HG02852 (cell line): ENCODE measurements around the gene SLC17A9.

Source experiments
- ATAC-seq: cut with Tn5 transposase; IDR thresholded peaks from one replicate; pipeline ENCODE4 v1.9.1; 2021; ENCODE audit warnings: mild to moderate bottlenecking, moderate library complexity; ENCODE audit not compliant: unreplicated experiment

The SLC17A9 gene

GRCh38 chr20:62999580-62999979 lies 47.1 kb downstream of the SLC17A9 start:
- ATAC-seq = no peak

DNA sequence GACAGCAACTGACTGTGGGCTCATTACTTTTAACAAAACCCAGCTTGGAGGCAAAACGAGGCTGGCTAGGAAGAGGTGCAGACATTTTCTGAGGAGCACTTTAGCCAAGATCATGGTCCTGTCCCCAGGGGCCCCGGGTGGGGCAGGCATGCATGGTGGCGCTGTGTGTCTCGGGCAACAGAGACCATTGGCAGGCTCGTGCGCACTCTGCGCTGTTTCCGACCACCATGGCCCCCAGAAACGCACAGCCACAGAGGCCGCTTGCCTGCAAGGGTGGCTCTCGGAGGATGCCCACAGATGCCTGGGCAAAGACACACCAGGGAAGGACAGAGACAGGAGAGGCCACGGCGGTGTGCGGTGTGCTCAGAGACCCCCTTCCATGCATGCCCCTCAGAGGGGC lies 47.5 kb downstream of the SLC17A9 start:
- no peak for ATAC-seq

GRCh38 chr20:63000958-63001357 lies 48.4 kb downstream of the SLC17A9 start:
- ATAC-seq = no peak

- ATAC-seq = no peak
Observed at GRCh38 chr20:63002511-63002910, 50.0 kb downstream of the SLC17A9 start.

GRCh38 chr20:63003546-63003945 lies 51.0 kb downstream of the SLC17A9 start:
- no peak for ATAC-seq

DNA sequence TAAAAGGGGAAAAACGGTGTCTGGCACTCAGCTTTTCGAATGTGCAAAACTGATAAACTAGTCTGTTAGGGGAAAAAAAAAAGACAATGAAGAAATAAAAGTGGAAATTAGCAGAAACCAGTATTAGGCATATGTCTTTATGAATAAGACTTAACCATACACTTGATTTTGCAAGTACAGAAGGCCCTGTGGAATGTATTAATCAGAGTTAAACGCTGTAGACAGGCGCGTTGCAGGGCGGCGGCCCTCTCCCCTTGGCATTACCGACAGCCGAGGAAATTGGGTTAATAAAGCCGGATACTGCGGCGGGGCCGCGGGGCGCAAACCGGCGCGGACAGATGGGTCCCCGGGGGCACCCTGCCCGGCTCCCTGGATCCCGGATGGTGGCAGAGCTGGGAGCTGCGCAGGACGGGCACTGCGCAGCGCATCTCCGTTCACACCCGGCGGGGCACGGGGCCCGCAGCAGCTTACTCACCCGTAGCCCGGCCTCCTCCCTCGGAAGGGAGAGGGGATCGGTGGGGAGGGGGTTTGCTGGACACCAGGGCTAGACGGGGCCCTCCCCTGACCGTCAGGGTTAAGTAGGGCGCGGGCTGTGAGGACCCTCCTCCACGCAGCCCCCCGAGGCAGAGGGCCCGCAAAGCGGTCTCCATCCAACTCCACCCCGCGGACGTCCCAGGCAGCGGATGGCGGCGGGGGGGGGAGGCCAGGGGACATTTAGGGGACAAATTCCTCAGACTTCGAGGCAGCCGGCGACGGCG lies 52.3 kb downstream of the SLC17A9 start:
- no peak for ATAC-seq

DNA sequence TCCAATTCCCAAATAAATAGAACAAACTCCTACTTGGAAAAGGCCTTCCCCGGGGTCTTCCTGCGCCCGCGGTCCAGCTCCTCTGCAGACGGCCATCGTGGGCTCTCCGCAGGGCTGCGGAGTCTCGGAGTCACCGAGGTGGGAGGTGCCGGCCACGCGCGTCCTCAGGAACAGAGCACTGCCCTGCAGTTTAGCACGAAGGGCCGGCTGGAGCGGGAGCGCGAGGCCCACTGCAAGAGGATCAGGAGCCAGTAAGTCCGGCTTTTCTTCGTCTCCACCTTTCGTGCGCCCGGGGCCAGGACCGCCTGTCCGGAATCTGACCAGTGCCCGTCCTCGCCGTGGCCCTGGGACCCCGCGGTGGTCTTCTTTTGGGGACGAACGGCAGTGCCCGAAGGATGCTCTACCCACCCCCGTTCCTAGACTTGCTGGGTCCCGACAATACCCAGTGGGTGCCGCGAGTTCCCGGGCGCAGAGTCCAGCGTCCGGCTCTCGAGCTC lies 52.9 kb downstream of the SLC17A9 start:
- ATAC-seq = no peak

GRCh38 chr20:63005862-63006539 lies 53.5 kb downstream of the SLC17A9 start:
- no peak for ATAC-seq

- no peak for ATAC-seq
Observed at GRCh38 chr20:63006540-63007359, 54.2 kb downstream of the SLC17A9 start, which contains the start of gene BHLHE23. Gene BHLHE23, minus strand, starts transcription at chr20:63006964. Its CDS starts 190 bp downstream, at chr20:63006774.

DNA sequence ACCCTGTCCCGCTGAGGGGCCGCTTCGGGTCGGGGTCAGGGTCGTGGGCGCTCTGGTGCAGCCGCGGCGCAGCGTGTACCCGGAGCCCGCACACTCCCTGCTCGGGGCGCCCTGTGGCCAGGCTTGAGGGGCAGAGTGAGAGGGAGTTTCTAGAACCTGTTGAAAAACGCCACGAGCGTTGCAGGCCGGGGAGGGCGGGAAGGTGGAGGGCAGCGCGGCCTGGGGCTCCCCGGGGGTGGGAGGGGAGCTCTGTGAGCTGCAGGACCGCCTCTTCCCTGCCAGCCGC lies 54.8 kb downstream of the SLC17A9 start:
- ATAC-seq = no peak

DNA sequence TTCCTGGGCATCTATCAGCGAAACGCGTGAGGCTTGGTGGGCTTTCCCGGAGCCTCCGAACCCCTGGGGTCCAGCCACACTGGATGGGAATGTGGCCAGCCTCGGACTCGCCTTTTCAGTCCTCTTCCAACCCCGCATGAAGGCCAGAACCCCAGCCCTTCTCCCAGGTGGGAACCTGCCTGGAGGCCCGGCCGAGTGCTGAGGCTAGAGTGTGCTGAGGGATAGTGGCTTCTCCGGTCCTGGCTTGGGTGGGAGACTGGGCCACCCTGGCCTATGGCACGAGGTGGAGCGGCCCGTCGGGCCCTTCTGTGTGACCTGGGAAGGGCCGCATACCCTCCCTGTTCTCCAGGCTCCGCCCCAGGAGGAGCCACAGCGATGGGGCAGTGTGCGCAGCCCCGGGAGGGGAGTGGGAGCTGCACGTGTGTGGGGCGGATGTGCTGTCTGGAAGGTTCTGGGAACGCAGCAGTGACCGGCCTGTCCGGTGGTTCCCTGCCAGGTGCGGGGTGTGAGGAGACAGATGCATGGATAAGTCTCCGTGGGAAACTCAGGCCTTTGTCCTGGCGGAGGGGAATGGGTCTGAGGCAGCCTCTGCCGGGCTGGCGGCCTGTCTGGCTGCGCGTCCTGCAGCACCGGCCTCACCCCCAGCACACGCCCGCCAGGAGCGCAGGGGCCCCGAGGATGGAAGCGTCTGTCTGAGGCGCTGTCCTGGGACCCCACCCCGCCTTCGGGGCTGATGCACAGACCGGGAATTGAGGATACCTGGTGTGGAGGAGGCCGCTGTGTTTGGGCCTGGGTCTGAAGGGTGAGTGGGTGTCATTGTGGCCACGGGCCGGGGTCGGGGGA lies 55.4 kb downstream of the SLC17A9 start:
- no peak for ATAC-seq

DNA sequence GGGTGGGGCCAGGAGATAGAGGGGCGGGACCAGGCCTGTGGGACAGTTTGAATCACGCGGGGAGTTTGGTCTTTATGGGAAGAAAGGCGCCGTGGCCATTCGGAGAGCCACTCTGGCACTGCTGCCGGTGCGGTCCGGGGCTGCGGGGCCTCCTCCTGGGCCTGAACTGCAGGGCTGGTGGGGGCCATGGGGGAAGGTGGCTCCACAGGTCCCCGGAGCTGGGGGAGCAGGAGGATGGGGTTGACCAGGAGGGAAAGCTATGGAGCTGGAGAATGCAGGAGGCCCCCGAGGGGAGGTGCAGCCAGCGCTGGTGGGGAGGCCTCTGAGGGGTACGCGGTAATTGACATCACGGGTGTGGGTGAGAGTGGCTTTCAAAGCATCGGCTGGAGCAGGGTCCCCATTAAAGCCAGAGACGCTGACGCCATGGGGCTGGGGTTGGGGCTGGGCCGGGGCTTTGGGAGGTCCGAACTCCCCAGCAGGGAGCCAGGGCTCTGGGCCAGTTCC lies 56.1 kb downstream of the SLC17A9 start:
- no peak for ATAC-seq

DNA sequence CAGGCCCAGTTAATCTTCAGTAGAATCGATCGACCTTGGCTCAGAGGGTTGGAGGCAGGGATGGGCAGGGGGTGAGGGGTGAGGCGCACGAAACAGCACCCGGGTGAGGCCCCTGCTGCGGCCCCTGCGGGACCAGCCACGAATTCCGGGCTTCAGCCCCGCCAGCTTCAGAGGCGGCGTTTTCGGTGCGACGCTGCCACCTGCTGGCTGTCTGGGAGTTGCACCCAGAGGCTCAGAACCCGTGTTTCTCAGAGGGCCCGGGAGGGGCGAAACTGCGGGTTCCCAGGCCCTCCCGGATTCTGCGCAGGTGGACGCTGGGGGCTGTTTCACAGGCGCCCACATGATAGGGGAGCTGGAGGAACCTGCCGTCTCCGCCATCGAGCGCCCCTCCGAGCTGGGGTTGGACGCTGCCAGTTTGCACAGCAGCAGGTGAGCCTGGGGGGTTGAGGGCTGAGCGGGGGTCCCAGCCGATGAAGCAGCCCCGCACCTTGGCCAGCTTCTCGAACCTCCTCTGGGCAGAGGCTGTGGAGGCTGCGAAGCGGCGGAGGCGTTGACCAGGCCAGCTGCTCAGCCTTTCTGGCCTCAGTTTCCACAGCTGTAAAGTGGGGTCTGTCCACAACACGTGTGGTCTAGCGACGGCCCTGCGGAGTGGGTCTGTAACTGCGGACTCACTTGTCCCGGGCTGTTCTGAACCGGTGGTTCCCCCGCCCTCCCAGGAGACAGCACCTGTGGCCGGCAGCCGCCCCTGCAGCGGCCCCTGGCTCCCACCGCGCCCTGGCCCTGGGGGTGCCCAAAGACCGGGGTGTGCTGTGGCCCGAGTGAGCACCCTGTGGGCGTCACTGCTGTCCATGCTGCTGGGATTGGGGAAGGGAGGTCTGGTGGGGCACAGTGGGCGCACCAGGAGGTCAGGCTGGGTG lies 56.8 kb downstream of the SLC17A9 start:
- peak; percentile 38 for ATAC-seq

GRCh38 chr20:63009988-63010769 lies 57.7 kb downstream of the SLC17A9 start:
- peak; percentile 59 for ATAC-seq

- no peak for ATAC-seq
Observed at GRCh38 chr20:63011798-63012197, 59.3 kb downstream of the SLC17A9 start.

DNA sequence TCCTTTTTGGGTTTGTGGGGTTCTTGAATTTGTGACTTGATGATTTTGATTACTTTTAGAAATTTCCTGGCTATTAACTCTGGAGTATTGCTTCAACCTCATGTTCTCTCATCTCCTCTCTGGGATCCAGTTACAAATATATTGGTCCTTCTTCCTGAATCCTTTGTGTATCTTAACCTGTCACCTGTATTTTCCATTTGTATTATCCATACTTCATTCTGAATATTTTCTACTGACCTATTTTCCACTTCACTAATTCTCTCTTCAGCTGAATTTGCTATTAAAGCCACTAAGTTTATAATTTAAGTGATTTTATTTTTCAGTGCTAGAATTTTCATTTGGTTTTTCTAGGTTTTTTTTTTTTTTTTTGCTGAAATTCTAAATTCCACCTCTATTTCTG lies 60.7 kb downstream of the SLC17A9 start:
- no peak for ATAC-seq

GRCh38 chr20:63014287-63014686 lies 61.8 kb downstream of the SLC17A9 start:
- ATAC-seq = no peak

GRCh38 chr20:63014710-63015109 lies 62.2 kb downstream of the SLC17A9 start:
- no peak for ATAC-seq
